ENCODE results near the gene VIPR1. TPM values are rescaled to one million over a fixed set of nuclear protein-coding genes. Genes with fewer than 3 reads are reported as not detected.

The VIPR1 gene
- total RNA-seq, 6 experiments from 2014 or later = not detected

DNA sequence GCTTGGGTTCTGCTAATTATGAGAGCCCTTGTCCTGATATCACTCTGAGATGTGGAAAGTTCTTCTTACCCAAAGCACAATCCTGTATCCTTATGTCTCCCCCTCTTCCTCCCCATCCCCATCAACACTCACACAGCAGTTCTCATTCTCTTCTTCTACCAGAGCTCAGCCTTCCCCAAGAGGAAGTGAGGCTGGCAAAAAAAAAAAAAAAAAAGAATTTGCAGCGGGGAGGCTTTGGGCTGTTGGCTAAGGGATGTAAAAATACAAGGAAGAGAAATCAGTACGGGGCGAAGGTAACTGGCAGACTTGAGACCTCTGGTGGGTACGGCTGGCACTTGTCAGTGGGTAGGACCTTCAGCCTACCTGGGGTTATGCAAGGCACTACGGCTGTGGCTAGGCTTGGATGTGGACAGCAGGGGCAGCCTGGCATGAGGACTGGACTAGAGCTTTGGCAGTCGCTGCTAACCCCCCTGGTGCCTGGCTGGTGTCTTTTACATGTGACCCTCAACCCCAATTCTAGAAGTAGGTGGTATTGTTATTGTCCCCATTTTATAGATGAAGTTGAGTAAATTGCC is 5.4 kb downstream of the VIPR1 start:
- H3K27ac Mint-ChIP-seq = no peak overlapping the region
- no peaks in the 10 kb centered on the region for H3K9me3 Mint-ChIP-seq
- H3K27me3 Mint-ChIP-seq (ENCODE audit: insufficient read depth) = peaks cover 28% of the 10 kb centered on the region
- no peak overlapping the region for H3K4me3 Mint-ChIP-seq
- no peak for DNase-seq
- H3K36me3 Mint-ChIP-seq (ENCODE audit: low read depth) = no peaks in the 10 kb centered on the region
- TF ChIP-seq, protein P1, sequence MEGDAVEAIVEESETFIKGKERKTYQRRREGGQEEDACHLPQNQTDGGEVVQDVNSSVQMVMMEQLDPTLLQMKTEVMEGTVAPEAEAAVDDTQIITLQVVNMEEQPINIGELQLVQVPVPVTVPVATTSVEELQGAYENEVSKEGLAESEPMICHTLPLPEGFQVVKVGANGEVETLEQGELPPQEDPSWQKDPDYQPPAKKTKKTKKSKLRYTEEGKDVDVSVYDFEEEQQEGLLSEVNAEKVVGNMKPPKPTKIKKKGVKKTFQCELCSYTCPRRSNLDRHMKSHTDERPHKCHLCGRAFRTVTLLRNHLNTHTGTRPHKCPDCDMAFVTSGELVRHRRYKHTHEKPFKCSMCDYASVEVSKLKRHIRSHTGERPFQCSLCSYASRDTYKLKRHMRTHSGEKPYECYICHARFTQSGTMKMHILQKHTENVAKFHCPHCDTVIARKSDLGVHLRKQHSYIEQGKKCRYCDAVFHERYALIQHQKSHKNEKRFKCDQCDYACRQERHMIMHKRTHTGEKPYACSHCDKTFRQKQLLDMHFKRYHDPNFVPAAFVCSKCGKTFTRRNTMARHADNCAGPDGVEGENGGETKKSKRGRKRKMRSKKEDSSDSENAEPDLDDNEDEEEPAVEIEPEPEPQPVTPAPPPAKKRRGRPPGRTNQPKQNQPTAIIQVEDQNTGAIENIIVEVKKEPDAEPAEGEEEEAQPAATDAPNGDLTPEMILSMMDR (IDR thresholded peaks at IDR 0.05) = no peak
- H3K4me1 Mint-ChIP-seq (ENCODE audit: low read depth) = no peaks in the 10 kb centered on the region

DNA sequence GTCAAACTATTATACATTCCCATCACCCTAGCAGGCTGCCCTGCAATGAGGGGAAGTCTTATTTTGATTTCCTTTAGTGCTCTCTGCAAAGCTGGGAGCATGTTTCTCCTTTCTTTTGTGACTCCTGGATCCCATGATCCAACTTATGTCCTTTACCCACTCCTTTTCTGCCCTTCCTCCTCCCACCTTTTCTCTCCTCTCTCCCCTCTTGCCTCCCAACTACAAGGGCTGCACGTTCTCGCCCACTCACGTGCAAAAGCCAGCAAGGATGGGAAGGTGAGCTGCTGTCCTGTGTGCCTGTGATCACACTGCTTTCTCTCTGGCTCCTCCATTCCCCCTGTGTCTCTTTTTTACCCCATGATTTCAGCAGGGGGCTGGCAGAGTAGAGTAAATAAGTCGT is 6.1 kb downstream of the VIPR1 start:
- H3K9me3 Mint-ChIP-seq = no peaks in the 10 kb centered on the region
- TF ChIP-seq, protein P1 (IDR thresholded peaks at IDR 0.05) = no peak
- no peak overlapping the region for H3K27ac Mint-ChIP-seq
- H3K27me3 Mint-ChIP-seq (ENCODE audit: insufficient read depth) = peaks cover 26% of the 10 kb centered on the region
- no peak for DNase-seq
- H3K4me1 Mint-ChIP-seq (ENCODE audit: low read depth) = no peaks in the 10 kb centered on the region
- no peak overlapping the region for H3K4me3 Mint-ChIP-seq
- no peaks in the 10 kb centered on the region for H3K36me3 Mint-ChIP-seq (ENCODE audit: low read depth)

DNA sequence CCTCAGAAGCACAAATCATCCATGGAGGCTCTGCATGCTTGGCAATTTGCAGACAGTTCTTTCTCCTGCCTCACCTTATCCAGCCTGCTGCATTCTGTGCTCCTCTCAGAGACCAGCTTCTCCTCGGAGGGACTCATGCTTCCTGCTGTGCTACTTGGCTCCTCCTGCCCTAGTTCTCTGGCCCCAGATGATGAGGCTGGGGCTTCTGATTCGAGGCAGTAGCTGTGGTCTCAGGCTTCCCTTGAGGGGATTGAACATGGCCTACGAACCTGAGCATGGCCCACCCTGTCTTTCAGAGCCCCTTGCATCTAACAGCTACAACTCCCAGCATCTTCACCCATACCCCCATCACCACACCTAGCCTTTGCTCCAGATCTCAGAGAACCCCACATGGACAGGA is 6.7 kb downstream of the VIPR1 start:
- H3K36me3 Mint-ChIP-seq (ENCODE audit: low read depth) = no peaks in the 10 kb centered on the region
- no peak overlapping the region for H3K4me3 Mint-ChIP-seq
- no peaks in the 10 kb centered on the region for H3K4me1 Mint-ChIP-seq (ENCODE audit: low read depth)
- no peak overlapping the region for H3K27ac Mint-ChIP-seq
- DNase-seq = no peak
- peaks cover 28% of the 10 kb centered on the region for H3K27me3 Mint-ChIP-seq (ENCODE audit: insufficient read depth)
- TF ChIP-seq, protein P1 (IDR thresholded peaks at IDR 0.05) = no peak
- H3K9me3 Mint-ChIP-seq = no peaks in the 10 kb centered on the region

DNA sequence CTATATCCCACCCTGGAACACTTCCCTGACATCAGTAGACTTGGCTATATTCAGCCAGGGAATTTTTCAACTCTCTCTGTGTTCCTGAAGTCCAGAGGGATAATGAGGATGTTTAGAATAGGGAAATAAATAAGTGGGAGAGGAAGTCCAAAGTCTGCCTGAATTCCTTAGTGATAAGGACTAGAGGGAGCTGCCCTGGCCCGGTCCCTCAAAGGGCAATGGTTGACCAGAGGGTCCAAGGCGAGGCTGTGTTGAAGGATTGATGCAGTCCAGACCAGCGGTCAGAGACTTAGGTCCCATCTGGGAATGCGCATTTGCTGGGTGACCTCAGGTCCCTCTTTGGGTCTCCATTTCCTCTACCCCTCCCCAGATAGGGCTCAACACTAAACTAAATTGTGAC is 7.9 kb downstream of the VIPR1 start:
- TF ChIP-seq, protein P1 (IDR thresholded peaks at IDR 0.05) = no peak
- no peak overlapping the region for H3K4me3 Mint-ChIP-seq

DNA sequence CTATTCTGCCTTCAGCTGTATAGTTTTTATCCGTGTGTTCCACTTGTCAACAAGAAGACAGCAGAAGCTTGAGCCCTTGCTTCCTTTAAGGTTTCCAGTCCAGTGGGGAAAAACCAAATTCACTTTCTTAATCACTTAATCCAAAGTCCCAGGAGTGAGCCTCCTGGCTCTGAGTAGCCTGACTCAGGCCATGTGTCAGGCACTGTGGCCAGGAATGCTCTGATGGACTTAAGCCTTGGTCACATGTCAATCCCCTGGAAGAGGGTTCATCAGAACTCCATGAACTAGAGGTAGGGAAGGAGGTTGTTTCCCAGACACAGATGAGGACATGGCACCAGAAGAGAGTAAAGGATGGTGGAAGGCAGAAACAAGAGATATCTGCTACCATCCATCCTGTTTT is 8.8 kb downstream of the VIPR1 start:
- peaks cover 30% of the 10 kb centered on the region for H3K27me3 Mint-ChIP-seq (ENCODE audit: insufficient read depth)
- H3K4me1 Mint-ChIP-seq (ENCODE audit: low read depth) = no peaks in the 10 kb centered on the region
- no peak overlapping the region for H3K27ac Mint-ChIP-seq
- DNase-seq = no peak
- TF ChIP-seq, protein P1 (IDR thresholded peaks at IDR 0.05) = no peak
- no peak overlapping the region for H3K4me3 Mint-ChIP-seq
- H3K36me3 Mint-ChIP-seq (ENCODE audit: low read depth) = no peaks in the 10 kb centered on the region
- no peaks in the 10 kb centered on the region for H3K9me3 Mint-ChIP-seq

More for the DNA sequence above, 7.9 kb downstream of the VIPR1 start:
- H3K9me3 Mint-ChIP-seq = no peaks in the 10 kb centered on the region
- no peak for DNase-seq
- H3K4me1 Mint-ChIP-seq (ENCODE audit: low read depth) = no peaks in the 10 kb centered on the region
- peaks cover 28% of the 10 kb centered on the region for H3K27me3 Mint-ChIP-seq (ENCODE audit: insufficient read depth)
- H3K36me3 Mint-ChIP-seq (ENCODE audit: low read depth) = no peaks in the 10 kb centered on the region
- H3K27ac Mint-ChIP-seq = no peak overlapping the region

DNA sequence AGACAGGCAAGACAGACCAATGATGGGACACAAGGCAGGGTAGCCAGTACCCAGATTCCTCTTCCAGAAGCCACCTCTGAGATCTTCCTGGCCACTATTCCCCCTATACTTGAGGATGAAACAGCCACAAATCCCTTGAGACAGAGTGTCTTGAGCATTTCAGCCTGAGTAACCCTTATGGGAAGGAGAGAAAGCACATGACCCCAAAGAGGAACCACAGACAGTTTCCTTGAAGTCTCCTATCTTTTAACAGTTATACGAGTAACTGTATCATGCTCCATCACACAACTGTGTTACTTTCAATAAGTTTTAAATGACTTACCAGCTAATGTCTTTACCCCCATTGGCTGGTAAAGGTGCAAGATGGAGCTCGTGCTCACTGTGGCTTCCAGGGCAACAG is 9.3 kb downstream of the VIPR1 start:
- H3K4me3 Mint-ChIP-seq = no peak overlapping the region
- DNase-seq = no peak
- H3K27ac Mint-ChIP-seq = no peak overlapping the region
- TF ChIP-seq, protein P1 (IDR thresholded peaks at IDR 0.05) = no peak
- H3K36me3 Mint-ChIP-seq (ENCODE audit: low read depth) = no peaks in the 10 kb centered on the region
- no peaks in the 10 kb centered on the region for H3K4me1 Mint-ChIP-seq (ENCODE audit: low read depth)
- peaks cover 34% of the 10 kb centered on the region for H3K27me3 Mint-ChIP-seq (ENCODE audit: insufficient read depth)
- no peaks in the 10 kb centered on the region for H3K9me3 Mint-ChIP-seq
